Measurements from ENCODE around the gene ZDHHC12.

Gene ZDHHC12

DNA sequence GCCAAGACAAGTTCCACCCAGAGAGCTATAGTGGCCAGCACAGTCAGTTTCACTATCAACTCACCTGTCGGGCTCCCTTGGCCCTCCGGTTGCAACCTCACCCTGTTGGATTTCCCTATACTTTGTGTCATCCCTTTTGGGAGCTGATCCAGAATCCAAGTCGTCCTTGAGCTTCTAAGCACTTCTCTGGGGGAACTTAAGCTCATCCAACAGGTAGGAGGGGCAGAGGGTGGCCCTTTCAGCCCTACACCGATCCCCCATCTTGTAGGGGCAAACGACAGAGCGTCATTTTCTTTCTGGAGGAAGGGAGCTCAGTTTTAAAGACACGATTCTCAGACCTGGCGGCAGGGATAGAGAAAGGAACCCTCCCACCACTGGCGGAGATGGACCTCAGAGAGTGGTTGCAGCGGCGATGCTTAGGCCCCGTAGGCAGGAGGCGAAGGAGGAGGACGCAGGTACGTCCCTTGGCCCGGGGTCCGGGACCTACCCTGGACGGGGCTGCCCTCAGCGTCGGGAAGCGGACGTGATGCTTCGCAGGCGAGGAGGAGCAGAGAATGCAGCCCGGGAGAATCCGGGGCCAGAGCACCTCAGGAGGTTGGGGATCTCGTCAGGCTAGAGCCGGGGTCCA, 47.3 kb upstream of the ZDHHC12 start:
- H3K79me2 ChIP-seq (ENCODE audit: insufficient read depth, low read length) = no peaks in the 10 kb centered on the region
- H3K9ac ChIP-seq (ENCODE audit: low read length) = peak overlapping the region; percentile 68
- no peak overlapping the region for H3K27ac ChIP-seq (ENCODE audit: low read depth, low read length)
- TF ChIP-seq CTCF (IDR thresholded peaks at IDR 0.05; ENCODE audit: insufficient read depth, low read length, poor library complexity, severe bottlenecking) (no peak), EZH2phosphoT487 (conservative IDR thresholded peaks at IDR 0.05; ENCODE audit: low read length) (no peak)
- peak overlapping the region; percentile 85 for H2AFZ ChIP-seq (ENCODE audit: low read depth, low read length, severe bottlenecking)
- H3K4me3 ChIP-seq (ENCODE audit: insufficient read depth, low read length, poor library complexity, severe bottlenecking) = peak overlapping the region; percentile 73
- H3K27me3 ChIP-seq (ENCODE audit: low read length) = no peaks in the 10 kb centered on the region
- no peaks in the 10 kb centered on the region for H3K36me3 ChIP-seq (ENCODE audit: low read length)
- H3K4me2 ChIP-seq (ENCODE audit: low read depth, low read length, poor library complexity, severe bottlenecking) = peak overlapping the region; percentile 66
- no peaks in the 10 kb centered on the region for H3K9me2 ChIP-seq (replicated peaks; ENCODE audit: insufficient read depth, low read length)
- no peaks in the 10 kb centered on the region for H3K9me3 ChIP-seq (ENCODE audit: insufficient read depth, low read length)
- H3F3A ChIP-seq (ENCODE audit: insufficient read depth) = 0 out of 2 replicates have a peak, but pooled peaks cover 7% of the 10 kb centered on the region
- H4K20me1 ChIP-seq (ENCODE audit: low read depth, low read length) = no peaks in the 10 kb centered on the region

DNA sequence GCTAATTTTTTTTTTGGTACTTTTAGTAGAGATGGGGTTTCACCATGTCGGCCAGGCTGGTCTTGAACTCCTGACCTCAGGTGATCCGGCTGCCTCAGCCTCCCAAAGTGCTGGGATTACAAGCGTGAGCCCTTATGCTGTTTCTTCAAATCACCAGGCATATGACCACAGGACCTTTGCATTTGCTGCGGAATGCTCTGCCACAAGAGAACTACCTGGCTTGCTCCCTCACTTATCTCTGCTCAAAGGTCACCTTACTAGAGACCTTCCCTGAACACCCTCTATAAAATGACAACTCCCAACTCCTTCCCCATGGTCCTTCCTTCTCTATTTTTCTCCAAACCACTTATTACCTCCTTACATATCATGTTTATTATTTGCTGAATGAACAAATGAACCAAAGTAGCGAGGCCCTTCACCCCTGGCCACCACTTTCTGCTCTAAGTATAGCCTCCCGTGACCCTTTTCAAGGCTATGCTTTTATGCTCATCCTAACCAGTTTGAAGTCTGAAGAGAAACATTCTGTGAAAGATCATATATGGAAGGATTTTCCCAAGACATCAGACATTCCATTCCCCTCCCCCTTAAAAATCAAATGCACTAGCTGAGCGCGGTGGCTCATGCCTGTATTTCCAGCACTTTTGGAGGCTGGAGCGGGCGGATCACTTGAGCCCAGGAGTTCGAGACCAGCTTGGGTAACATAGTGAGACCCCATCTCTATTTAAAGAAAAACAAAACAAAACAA, 46.5 kb upstream of the ZDHHC12 start:
- peak overlapping the region; percentile 73 for H3K4me3 ChIP-seq (ENCODE audit: insufficient read depth, low read length, poor library complexity, severe bottlenecking)
- no peak for TF ChIP-seq CTCF (IDR thresholded peaks at IDR 0.05; ENCODE audit: insufficient read depth, low read length, poor library complexity, severe bottlenecking)
- TF ChIP-seq EZH2phosphoT487 (conservative IDR thresholded peaks at IDR 0.05; ENCODE audit: low read length) = no peak
- H3K9me3 ChIP-seq (ENCODE audit: insufficient read depth, low read length) = no peaks in the 10 kb centered on the region
- H3K9me2 ChIP-seq (replicated peaks; ENCODE audit: insufficient read depth, low read length) = no peaks in the 10 kb centered on the region
- no peak overlapping the region for H2AFZ ChIP-seq (ENCODE audit: low read depth, low read length, severe bottlenecking)
- H3K4me2 ChIP-seq (ENCODE audit: low read depth, low read length, poor library complexity, severe bottlenecking) = peak overlapping the region; percentile 66
- no peaks in the 10 kb centered on the region for H3K27me3 ChIP-seq (ENCODE audit: low read length)
- H4K20me1 ChIP-seq (ENCODE audit: low read depth, low read length) = no peaks in the 10 kb centered on the region
- H3F3A ChIP-seq (ENCODE audit: insufficient read depth) = 0 out of 2 replicates have a peak, but pooled peaks cover 7% of the 10 kb centered on the region
- no peaks in the 10 kb centered on the region for H3K36me3 ChIP-seq (ENCODE audit: low read length)
- no peaks in the 10 kb centered on the region for H3K79me2 ChIP-seq (ENCODE audit: insufficient read depth, low read length)
- H3K9ac ChIP-seq (ENCODE audit: low read length) = peak overlapping the region; percentile 68
- H3K27ac ChIP-seq (ENCODE audit: low read depth, low read length) = no peak overlapping the region

GRCh38 chr9:128768606-128769005, 44.7 kb upstream of the ZDHHC12 start:
- H3K9me3 ChIP-seq (ENCODE audit: insufficient read depth, low read length) = no peaks in the 10 kb centered on the region
- H3K27ac ChIP-seq (ENCODE audit: low read depth, low read length) = no peak overlapping the region
- no peak overlapping the region for H2AFZ ChIP-seq (ENCODE audit: low read depth, low read length, severe bottlenecking)
- no peaks in the 10 kb centered on the region for H3K9me2 ChIP-seq (replicated peaks; ENCODE audit: insufficient read depth, low read length)
- H3K36me3 ChIP-seq (ENCODE audit: low read length) = no peaks in the 10 kb centered on the region
- H3K27me3 ChIP-seq (ENCODE audit: low read length) = no peaks in the 10 kb centered on the region
- no peak overlapping the region for H3K9ac ChIP-seq (ENCODE audit: low read length)
- no peak overlapping the region for H3K4me3 ChIP-seq (ENCODE audit: insufficient read depth, low read length, poor library complexity, severe bottlenecking)
- 0 out of 2 replicates have a peak, but pooled peaks cover 7% of the 10 kb centered on the region for H3F3A ChIP-seq (ENCODE audit: insufficient read depth)
- H3K4me2 ChIP-seq (ENCODE audit: low read depth, low read length, poor library complexity, severe bottlenecking) = no peak overlapping the region
- no peaks in the 10 kb centered on the region for H4K20me1 ChIP-seq (ENCODE audit: low read depth, low read length)
- TF ChIP-seq CTCF (IDR thresholded peaks at IDR 0.05; ENCODE audit: insufficient read depth, low read length, poor library complexity, severe bottlenecking) = no peak
- TF ChIP-seq EZH2phosphoT487 (conservative IDR thresholded peaks at IDR 0.05; ENCODE audit: low read length) = no peak
- no peaks in the 10 kb centered on the region for H3K79me2 ChIP-seq (ENCODE audit: insufficient read depth, low read length)

Data from SU-DHL-6 (cell line).